EH (cell line): ENCODE results near the gene FMR1NB.

Experiments used
- DNase-seq: peaks from one replicate; pipeline ENCODE4 v3.0.0-alpha.2; 2015; ENCODE audit warnings: low read depth

Gene FMR1NB

DNA sequence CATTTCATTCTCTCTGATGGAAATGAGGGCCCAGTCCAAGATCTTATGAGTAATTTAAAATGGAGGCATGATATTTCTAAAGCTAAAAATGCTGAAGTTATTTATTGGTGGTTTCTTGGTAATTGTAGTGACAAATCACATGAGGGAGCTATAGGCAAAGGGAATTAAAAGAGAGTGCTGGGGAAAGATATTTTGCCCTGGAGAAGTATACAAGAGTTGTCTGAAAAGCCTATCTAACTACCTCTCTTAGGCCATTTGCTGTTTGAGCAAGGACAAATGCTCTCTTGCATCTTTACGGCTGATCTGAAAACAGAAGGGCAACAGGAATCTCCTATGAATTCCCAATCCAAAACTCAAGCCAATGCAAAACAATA is 89.4 kb downstream of the FMR1NB start:
- no peak for DNase-seq
